Left lobe of liver (tissue), 2 donors: ENCODE results near the gene CHST1. TPM values are rescaled to one million over a fixed set of nuclear protein-coding genes. Genes with fewer than 3 reads are reported as not detected.

Experiments
- ATAC-seq: fragments of 200-7000 bp; cut with Tn5 transposase; one replicate; pipeline ENCODE4 v1.9.1; 2020; ENCODE audit warnings: mild to moderate bottlenecking, moderate library complexity
- DNase-seq: peaks from one replicate; pipeline ENCODE4 v3.0.0-alpha.2; 2020; ENCODE audit warnings: low spot score
- total RNA-seq: library from RNA; stranded (reverse); gene quantifications from one replicate; pipeline ENCODE4 v1.2.1, GENCODE V29; 2021
- donor health status: DM: no; HTN: no; CAD: no; lungs with moderate emphysema.
- donor health status: DM: no; HTN: yes; CAD: no.

The CHST1 gene
- total RNA-seq, 1 donor from 2014 or later, result 2.3 TPM

- DNase-seq (no peak), ATAC-seq (no peak)
These were observed 3.9 kb downstream of the CHST1 start for GRCh38 chr11:45661439-45662055.

- ATAC-seq, result no peak
These were observed 4.5 kb downstream of the CHST1 start for GRCh38 chr11:45660729-45661438.

GRCh38 chr11:45659818-45660160, 5.6 kb downstream of the CHST1 start:
- ATAC-seq (no peak), DNase-seq (no peak)

More at GRCh38 chr11:45660729-45661438, 4.5 kb downstream of the CHST1 start:
- DNase-seq, result no peak

GRCh38 chr11:45659031-45659817, 6.2 kb downstream of the CHST1 start:
- ATAC-seq (no peak), DNase-seq (no peak)

GRCh38 chr11:45658292-45658991, 7.0 kb downstream of the CHST1 start:
- ATAC-seq (peak; percentile 64), DNase-seq (peak; percentile 60)

- ATAC-seq (no peak), DNase-seq (no peak)
These were observed 7.7 kb downstream of the CHST1 start for GRCh38 chr11:45657496-45658260.

GRCh38 chr11:45655831-45656230, 9.6 kb downstream of the CHST1 start:
- DNase-seq, result peak; percentile 37
- no peak for ATAC-seq

- ATAC-seq (peak; percentile 92), DNase-seq (peak; percentile 75)
These were observed 10.1 kb downstream of the CHST1 start for GRCh38 chr11:45655347-45655756.

- no peak for DNase-seq
- ATAC-seq, result no peak
These were observed 10.5 kb downstream of the CHST1 start for GRCh38 chr11:45655012-45655283.

- DNase-seq (peak; percentile 30), ATAC-seq (no peak)
These were observed 11.0 kb downstream of the CHST1 start for GRCh38 chr11:45654231-45655011.

GRCh38 chr11:45653277-45653676, 12.1 kb downstream of the CHST1 start:
- DNase-seq (peak; percentile 23), ATAC-seq (no peak)

GRCh38 chr11:45652781-45653180, 12.6 kb downstream of the CHST1 start:
- DNase-seq (peak; percentile 27), ATAC-seq (no peak)

GRCh38 chr11:45651841-45652749, 13.3 kb downstream of the CHST1 start:
- ATAC-seq, result no peak
- peak; percentile 22 for DNase-seq

- ATAC-seq, result no peak
- no peak for DNase-seq
These were observed 14.3 kb downstream of the CHST1 start for GRCh38 chr11:45651156-45651555.

- no peak for ATAC-seq
- DNase-seq, result no peak
These were observed 15.0 kb downstream of the CHST1 start for GRCh38 chr11:45650166-45651095.

GRCh38 chr11:45649544-45650165, 15.8 kb downstream of the CHST1 start:
- DNase-seq, result no peak
- no peak for ATAC-seq

GRCh38 chr11:45648931-45649330, 16.5 kb downstream of the CHST1 start:
- DNase-seq (no peak), ATAC-seq (no peak)
